ENCODE data around the gene RBM19.

DNA sequence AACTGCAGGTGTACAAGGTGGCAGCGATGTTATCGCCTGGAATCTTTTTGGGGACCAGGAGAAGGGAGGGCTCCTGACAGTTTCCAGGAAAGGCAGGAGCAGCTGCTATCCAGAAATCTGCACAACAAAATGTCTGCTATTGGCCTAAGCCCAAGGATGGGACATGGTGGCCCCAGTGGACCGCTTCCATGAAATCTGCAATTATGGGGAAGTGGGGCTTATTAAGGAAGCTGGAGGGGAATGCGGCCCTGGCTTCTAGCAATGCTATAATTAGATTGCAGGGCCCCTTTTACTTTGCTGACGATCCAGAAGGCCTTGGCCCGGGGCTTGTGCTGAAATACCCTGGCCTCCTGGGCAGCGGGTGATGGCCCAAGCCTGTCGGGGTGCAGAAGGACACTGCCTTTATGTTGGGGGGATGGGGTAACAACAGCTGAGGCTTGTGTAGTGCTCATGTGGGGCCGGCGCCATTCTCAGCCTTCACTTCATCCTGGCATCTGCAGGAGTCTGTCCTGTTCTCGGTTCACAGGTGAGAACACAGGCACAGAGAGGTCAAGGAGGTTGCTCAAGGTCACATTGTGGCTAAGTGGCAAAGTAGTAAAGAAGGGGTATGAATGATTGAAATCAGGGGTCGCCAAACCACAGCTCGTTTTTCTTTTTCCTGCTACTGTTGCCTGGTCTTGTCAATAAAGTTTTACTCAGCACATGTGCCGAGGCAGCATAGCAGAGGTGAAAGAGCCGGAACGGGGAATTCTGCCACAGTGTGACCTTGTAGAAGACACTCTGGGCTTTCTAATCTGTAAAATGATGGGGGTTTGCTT, 153.5 kb downstream of the RBM19 start:
- no peak for TF ChIP-seq CTCF (IDR thresholded peaks at IDR 0.05; ENCODE audit: low read depth, low read length, poor library complexity, severe bottlenecking)
- no peak for TF ChIP-seq EZH2phosphoT487 (IDR thresholded peaks at IDR 0.05; ENCODE audit: borderline replicate concordance, low read length)
